SKM-1 treated with dmso at 0.1 percent for 144 hours (cell line): Measurements from ENCODE around the gene RTL5.

ENCODE experiments used
- DNase-seq: peaks from one replicate; lab custom pipeline; 2025; ENCODE audit not compliant: unreplicated experiment; lab: John Stamatoyannopoulos, UW

Gene RTL5

GRCh38 chrX:72130156-72130761 is 1.5 kb downstream of the RTL5 start:
- no peak for DNase-seq

- no peak for DNase-seq
These were observed 2.1 kb downstream of the RTL5 start for GRCh38 chrX:72129661-72130060.

GRCh38 chrX:72128881-72129280 is 2.8 kb downstream of the RTL5 start:
- DNase-seq, result peak; percentile 18

- no peak for DNase-seq
These were observed 3.4 kb downstream of the RTL5 start for GRCh38 chrX:72128183-72128834.

- DNase-seq, result no peak
These were observed 4.4 kb downstream of the RTL5 start for GRCh38 chrX:72127332-72127731.

- DNase-seq, result peak; percentile 54
These were observed 5.1 kb downstream of the RTL5 start for GRCh38 chrX:72126539-72127140.

GRCh38 chrX:72126048-72126415 is 5.7 kb downstream of the RTL5 start:
- no peak for DNase-seq

- no peak for DNase-seq
These were observed 6.2 kb downstream of the RTL5 start for GRCh38 chrX:72125331-72126047.

GRCh38 chrX:72124540-72125201 is 7.0 kb downstream of the RTL5 start:
- DNase-seq, result no peak

- DNase-seq, result peak; percentile 61
These were observed 8.1 kb downstream of the RTL5 start for GRCh38 chrX:72123471-72124185.

- no peak for DNase-seq
These were observed 8.9 kb downstream of the RTL5 start for GRCh38 chrX:72122621-72123337.

- DNase-seq, result peak; percentile 50
These were observed 10.3 kb downstream of the RTL5 start for GRCh38 chrX:72121383-72121782.

GRCh38 chrX:72120837-72121236 is 10.9 kb downstream of the RTL5 start:
- DNase-seq, result no peak

GRCh38 chrX:72117636-72118210 is 14.0 kb downstream of the RTL5 start:
- DNase-seq, result no peak

GRCh38 chrX:72115380-72115779 is 16.3 kb downstream of the RTL5 start:
- no peak for DNase-seq

- DNase-seq, result no peak
These were observed 16.9 kb downstream of the RTL5 start for GRCh38 chrX:72114807-72115206.

- no peak for DNase-seq
These were observed 17.4 kb downstream of the RTL5 start for GRCh38 chrX:72114306-72114705.

- DNase-seq, result no peak
These were observed 18.3 kb downstream of the RTL5 start for GRCh38 chrX:72113461-72113860.

- no peak for DNase-seq
These were observed 20.6 kb downstream of the RTL5 start for GRCh38 chrX:72110876-72111708.
